ENCODE results near the gene NTRK1. TPM values are rescaled to one million over a fixed set of nuclear protein-coding genes. Genes with fewer than 3 reads are reported as not detected.
A peak's percentile ranks its signal among the peaks of the same experiment; 100 is the strongest.

Gene NTRK1
- total RNA-seq, 4 donors from 2014 or later, result 0.57 TPM; not detected in 3

DNA sequence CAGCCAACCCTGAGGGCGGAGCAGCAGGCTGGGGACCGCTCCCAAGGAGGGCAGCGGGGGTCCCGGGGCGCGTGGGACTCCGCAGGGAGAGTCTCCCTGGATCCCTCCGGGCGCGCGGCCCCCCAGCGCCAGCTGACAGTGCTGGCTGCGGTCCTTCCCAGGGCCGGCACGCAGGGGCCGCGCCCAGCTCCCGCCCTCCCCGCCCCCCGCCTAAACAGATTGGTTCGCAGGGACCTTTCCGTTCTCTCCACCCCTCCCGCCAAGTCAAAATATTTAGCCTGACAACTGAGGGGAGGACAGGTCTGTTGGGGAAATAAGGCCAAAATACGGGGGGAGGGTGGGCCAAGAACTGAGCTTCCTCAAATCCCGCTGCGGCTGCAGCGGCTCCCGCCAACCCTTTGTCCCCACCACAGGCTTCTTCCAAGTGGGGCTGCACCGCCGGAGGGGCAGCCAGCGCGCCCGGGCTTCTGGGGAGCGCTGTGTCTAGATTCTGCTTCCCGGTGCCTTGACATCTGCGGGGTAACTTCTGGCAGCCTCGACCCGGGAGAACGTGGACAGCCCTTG is 1.6 kb upstream of the NTRK1 start, which contains the start of gene INSRR:
TSS of gene INSRR (minus strand) at position 159 of the 564 bp plus-strand sequence. CDS start 496 bp downstream, outside the sequence.
- H3K9me3 ChIP-seq, result no peaks in the 10 kb centered on the region
- TF ChIP-seq POLR2A (IDR thresholded peaks at IDR 0.05), result no peak
- TF ChIP-seq, protein P1, sequence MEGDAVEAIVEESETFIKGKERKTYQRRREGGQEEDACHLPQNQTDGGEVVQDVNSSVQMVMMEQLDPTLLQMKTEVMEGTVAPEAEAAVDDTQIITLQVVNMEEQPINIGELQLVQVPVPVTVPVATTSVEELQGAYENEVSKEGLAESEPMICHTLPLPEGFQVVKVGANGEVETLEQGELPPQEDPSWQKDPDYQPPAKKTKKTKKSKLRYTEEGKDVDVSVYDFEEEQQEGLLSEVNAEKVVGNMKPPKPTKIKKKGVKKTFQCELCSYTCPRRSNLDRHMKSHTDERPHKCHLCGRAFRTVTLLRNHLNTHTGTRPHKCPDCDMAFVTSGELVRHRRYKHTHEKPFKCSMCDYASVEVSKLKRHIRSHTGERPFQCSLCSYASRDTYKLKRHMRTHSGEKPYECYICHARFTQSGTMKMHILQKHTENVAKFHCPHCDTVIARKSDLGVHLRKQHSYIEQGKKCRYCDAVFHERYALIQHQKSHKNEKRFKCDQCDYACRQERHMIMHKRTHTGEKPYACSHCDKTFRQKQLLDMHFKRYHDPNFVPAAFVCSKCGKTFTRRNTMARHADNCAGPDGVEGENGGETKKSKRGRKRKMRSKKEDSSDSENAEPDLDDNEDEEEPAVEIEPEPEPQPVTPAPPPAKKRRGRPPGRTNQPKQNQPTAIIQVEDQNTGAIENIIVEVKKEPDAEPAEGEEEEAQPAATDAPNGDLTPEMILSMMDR (IDR thresholded peaks at IDR 0.05), result no peak
- H3K4me1 ChIP-seq, result peaks cover 0 to 26% (median 17%) of the 10 kb centered on the region in 4 donors
- H3K27me3 ChIP-seq, result peaks cover 0 to 20% of the 10 kb centered on the region in 2 donors
- no peaks in the 10 kb centered on the region for H3K36me3 ChIP-seq
- peak within 1 kb of the TSS; percentile 14 to 43 (median 40) for H3K4me3 ChIP-seq
- no peak for DNase-seq
- no peak within 1 kb of the TSS for H3K27ac ChIP-seq

DNA sequence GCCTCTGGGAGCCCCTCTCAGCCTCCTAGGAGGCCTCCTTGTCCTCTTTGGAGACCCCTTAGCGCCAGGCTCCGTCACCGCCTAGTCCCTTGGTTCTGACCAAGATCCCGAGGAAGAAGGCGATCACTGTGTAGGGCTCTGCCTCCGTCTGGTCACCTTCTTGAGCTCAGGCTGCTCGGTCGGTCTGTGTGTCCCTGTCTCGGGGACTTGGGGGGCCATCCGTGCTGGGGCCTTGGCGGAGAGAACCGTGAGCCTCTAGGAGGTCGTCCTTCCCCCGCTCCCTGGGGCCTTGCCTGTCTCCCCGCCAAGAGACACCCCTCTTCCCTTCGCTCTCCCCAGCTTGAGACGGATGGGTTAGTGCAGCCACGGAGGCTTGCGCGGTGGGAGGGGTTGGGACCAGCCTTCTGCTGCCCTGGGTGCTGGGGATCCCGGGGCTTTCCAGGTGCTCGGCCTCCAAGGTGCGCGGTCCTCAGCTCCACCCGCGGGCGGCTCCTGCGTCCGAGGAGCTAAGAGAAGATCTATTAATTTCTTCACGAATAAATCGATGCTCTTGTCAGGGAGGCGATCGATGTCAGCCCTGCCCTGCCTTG is 1.0 kb upstream of the NTRK1 start:
- Histone ChIP-seq H3K27ac (no peak overlapping the region), H3K4me1 (peaks cover 0 to 26% (median 17%) of the 10 kb centered on the region in 4 donors), H3K9me3 (no peaks in the 10 kb centered on the region), H3K4me3 (peak overlapping the region; percentile 14 to 43 (median 40)), H3K36me3 (no peaks in the 10 kb centered on the region), H3K27me3 (peaks cover 0 to 20% of the 10 kb centered on the region in 2 donors)
- no peak for DNase-seq
- no peak for TF ChIP-seq POLR2A (IDR thresholded peaks at IDR 0.05)
- TF ChIP-seq, protein P1 (IDR thresholded peaks at IDR 0.05), result no peak

DNA sequence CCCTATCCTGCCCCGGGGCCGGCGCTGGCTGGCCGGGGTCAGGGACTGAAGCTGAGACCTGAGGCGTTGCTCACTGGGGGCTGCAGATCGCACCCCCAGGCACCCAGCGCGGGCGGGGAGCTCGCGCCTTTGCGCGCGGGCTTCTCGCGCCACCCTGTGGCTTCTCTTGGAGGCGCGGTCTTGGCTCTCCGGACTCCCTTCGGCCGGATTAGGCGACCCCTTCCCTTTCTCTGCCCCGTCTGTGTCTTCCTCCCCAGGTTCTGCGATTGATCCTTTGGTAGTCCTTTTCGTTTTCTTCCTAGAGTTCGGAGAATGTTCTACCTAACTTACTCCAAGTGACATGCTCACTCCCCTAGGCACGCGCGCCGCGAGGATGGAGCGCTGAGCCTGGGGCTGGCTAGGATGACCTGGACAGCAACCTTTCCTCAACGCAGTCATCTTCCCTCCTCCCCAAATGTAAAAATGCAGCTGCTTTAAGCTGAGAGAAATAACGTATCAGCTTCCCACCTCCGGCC is 495 bp upstream of the NTRK1 start:
- DNase-seq, result peak in 2 of 3 donors; percentile 28 to 69
- H3K27ac ChIP-seq, result no peak overlapping the region
- H3K9me3 ChIP-seq, result no peaks in the 10 kb centered on the region
- no peak for TF ChIP-seq POLR2A (IDR thresholded peaks at IDR 0.05)
- TF ChIP-seq, protein P1 (IDR thresholded peaks at IDR 0.05), result peak; percentile 41 to 77 (median 62)
- H3K4me3 ChIP-seq, result peak overlapping the region; percentile 14 to 43 (median 40)
- H3K36me3 ChIP-seq, result no peaks in the 10 kb centered on the region
- peaks cover 0 to 26% (median 17%) of the 10 kb centered on the region in 4 donors for H3K4me1 ChIP-seq
- H3K27me3 ChIP-seq, result peaks cover 0 to 20% of the 10 kb centered on the region in 2 donors

DNA sequence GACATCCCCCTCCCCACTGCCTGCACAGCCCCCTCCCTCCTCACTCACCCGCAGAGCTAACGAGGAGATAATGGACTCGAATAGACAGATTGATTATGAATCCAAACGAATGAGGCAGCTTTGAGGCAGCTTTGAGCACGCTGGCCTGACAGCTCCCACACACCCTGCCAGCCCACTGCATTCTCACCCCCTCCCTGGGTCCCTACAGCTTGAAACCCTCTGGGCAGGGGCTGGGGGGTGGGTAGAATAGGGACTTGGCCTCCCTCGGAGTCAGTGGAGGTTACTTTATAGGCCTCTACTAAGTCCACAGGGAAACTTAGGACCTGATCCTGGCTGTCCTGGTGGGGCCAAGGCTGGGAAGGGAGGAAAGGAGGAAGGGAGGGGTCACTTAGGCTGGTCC is 1.9 kb downstream of the NTRK1 start:
- TF ChIP-seq POLR2A (IDR thresholded peaks at IDR 0.05), result no peak
- TF ChIP-seq, protein P1 (IDR thresholded peaks at IDR 0.05), result no peak
- H3K4me1 ChIP-seq, result peaks cover 0 to 26% (median 17%) of the 10 kb centered on the region in 4 donors
- H3K4me3 ChIP-seq, result no peak overlapping the region
- H3K36me3 ChIP-seq, result no peaks in the 10 kb centered on the region
- H3K27ac ChIP-seq, result no peak overlapping the region
- H3K9me3 ChIP-seq, result no peaks in the 10 kb centered on the region
- DNase-seq, result no peak
- peaks cover 0 to 20% of the 10 kb centered on the region in 2 donors for H3K27me3 ChIP-seq

DNA sequence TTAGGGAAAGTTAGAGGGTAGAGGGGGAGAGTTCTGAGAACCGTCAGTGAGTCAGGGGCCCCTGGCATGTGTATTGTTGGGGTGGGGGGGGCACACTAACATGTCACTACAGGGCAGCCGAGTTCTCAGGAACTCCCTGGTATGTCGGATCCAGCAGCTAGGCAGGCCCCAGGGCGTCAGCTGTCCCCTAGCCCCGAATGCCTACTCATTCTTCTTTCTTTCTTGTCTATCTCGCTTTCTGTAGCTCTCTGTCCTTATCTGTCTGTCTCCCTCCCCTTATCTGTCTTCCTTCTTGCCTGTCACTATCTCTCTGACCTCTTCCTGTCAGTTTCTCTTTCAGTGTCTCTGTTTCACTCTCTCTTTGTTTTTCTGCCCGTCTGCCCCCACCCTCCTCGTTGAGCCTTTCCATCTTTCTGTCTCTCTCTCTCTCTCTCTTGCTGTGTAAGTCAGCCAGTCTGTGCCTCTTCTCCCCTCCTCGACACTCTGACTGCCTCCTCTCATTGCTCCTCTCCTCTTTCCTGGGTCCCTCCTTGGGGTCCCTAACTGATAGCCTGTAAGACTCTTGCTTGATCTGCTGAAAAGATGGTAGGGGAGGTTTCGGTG is 2.4 kb downstream of the NTRK1 start:
- Histone ChIP-seq H3K4me3 (no peak overlapping the region), H3K27me3 (peaks cover 0 to 20% of the 10 kb centered on the region in 2 donors), H3K9me3 (no peaks in the 10 kb centered on the region), H3K4me1 (peaks cover 0 to 26% (median 17%) of the 10 kb centered on the region in 4 donors), H3K27ac (no peak overlapping the region), H3K36me3 (no peaks in the 10 kb centered on the region)
- no peak for TF ChIP-seq POLR2A (IDR thresholded peaks at IDR 0.05)
- TF ChIP-seq, protein P1 (IDR thresholded peaks at IDR 0.05), result no peak
- no peak for DNase-seq
